ENCODE results near the gene ICAM2. TPM values are rescaled to one million over a fixed set of nuclear protein-coding genes. Genes with fewer than 3 reads are reported as not detected.
"Not testable (repeated sequence)": the region's sequence is repeated elsewhere in the genome, so short reads cannot be mapped to it uniquely, and the experiment has no call there.

ICAM2 gene
- total RNA-seq, 1 donor from 2014 or later = not detected

DNA sequence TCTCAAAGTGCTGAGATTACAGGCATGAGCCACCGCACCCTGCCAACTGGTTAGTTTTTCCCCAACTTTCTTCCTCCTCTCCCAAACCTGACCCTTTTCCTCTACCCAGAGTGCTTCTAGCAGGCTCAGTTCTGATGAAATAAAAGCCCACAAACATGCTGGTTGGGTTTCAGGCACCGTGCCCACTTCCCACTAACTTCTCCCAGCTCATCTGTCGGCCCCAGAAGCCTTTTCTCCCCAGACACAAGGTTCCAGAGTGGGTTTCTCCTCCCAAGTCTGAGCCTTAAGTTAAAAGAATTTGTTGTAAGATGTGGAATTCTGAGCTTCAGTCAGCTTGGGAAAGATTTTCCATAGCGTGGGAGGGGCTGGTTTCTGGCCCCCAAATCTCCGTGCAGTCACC lies 36.2 kb downstream of the ICAM2 start:
- peaks cover 3% of the 10 kb centered on the region for H3K27me3 Mint-ChIP-seq (ENCODE audit: unreplicated experiment)
- H3K36me3 Mint-ChIP-seq (ENCODE audit: unreplicated experiment) = peaks cover 9% of the 10 kb centered on the region

DNA sequence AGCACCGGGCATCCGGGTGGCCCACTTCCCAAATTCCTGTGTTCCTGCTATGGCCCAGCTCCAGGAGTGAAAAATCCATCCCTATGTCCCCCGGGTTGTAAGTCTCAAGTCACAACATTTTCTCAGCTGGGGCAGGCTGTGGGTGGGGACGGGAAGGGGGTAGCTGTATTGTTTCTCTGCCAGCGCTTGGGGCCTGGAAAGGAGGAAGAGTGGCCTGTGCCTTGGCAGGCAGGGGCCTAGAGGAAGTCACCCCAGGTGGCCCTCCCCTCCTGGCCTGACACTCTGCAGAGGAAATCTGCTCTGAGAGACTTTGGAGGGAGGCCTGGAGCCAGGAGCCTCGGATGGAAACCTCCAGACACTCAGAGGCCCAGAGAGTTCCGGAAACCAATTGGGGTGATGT lies 37.1 kb downstream of the ICAM2 start:
- Mint-ChIP-seq H3K4me1 (ENCODE audit: low read depth, unreplicated experiment) (no peaks in the 10 kb centered on the region), H3K9me3 (ENCODE audit: unreplicated experiment) (peaks cover 10% of the 10 kb centered on the region), H3K36me3 (ENCODE audit: unreplicated experiment) (peaks cover 9% of the 10 kb centered on the region), H3K27me3 (ENCODE audit: unreplicated experiment) (peaks cover 3% of the 10 kb centered on the region), H3K27ac (ENCODE audit: unreplicated experiment) (no peak overlapping the region), H3K4me3 (ENCODE audit: unreplicated experiment) (no peak overlapping the region)
- DNase-seq = no peak
- TF ChIP-seq, protein P1, sequence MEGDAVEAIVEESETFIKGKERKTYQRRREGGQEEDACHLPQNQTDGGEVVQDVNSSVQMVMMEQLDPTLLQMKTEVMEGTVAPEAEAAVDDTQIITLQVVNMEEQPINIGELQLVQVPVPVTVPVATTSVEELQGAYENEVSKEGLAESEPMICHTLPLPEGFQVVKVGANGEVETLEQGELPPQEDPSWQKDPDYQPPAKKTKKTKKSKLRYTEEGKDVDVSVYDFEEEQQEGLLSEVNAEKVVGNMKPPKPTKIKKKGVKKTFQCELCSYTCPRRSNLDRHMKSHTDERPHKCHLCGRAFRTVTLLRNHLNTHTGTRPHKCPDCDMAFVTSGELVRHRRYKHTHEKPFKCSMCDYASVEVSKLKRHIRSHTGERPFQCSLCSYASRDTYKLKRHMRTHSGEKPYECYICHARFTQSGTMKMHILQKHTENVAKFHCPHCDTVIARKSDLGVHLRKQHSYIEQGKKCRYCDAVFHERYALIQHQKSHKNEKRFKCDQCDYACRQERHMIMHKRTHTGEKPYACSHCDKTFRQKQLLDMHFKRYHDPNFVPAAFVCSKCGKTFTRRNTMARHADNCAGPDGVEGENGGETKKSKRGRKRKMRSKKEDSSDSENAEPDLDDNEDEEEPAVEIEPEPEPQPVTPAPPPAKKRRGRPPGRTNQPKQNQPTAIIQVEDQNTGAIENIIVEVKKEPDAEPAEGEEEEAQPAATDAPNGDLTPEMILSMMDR (IDR thresholded peaks at IDR 0.05; ENCODE audit: partially characterized antibody, unreplicated experiment) = no peak

More for the DNA sequence above, 36.2 kb downstream of the ICAM2 start:
- Mint-ChIP-seq H3K4me1 (ENCODE audit: low read depth, unreplicated experiment) (no peaks in the 10 kb centered on the region), H3K4me3 (ENCODE audit: unreplicated experiment) (no peak overlapping the region), H3K27ac (ENCODE audit: unreplicated experiment) (no peak overlapping the region), H3K9me3 (ENCODE audit: unreplicated experiment) (peaks cover 10% of the 10 kb centered on the region)
- no peak for DNase-seq
- TF ChIP-seq, protein P1 (IDR thresholded peaks at IDR 0.05; ENCODE audit: partially characterized antibody, unreplicated experiment) = no peak

DNA sequence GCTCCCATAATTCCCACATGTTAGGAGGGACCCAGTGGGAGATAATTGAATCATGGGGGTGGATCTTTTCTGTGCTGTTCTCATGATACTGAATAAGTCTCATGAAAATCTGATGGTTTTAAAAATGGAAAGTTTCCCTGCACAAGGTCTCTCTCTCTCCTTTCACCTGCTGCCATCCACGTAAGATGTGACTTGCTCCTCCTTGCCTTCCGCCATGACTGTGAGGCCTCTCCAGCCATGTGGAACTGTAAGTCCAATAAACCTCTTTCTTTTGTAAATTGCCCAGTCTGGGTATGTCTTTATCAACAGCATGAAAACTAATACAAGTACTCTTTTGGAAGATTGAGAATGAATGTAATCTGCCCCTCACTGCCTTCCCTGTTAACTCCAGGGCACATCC lies 37.8 kb downstream of the ICAM2 start:
- H3K36me3 Mint-ChIP-seq (ENCODE audit: unreplicated experiment); H3K27ac Mint-ChIP-seq (ENCODE audit: unreplicated experiment); H3K27me3 Mint-ChIP-seq (ENCODE audit: unreplicated experiment); DNase-seq; H3K4me3 Mint-ChIP-seq (ENCODE audit: unreplicated experiment); H3K4me1 Mint-ChIP-seq (ENCODE audit: low read depth, unreplicated experiment): not testable (repeated sequence)
- peaks cover 10% of the 10 kb centered on the region for H3K9me3 Mint-ChIP-seq (ENCODE audit: unreplicated experiment)

DNA sequence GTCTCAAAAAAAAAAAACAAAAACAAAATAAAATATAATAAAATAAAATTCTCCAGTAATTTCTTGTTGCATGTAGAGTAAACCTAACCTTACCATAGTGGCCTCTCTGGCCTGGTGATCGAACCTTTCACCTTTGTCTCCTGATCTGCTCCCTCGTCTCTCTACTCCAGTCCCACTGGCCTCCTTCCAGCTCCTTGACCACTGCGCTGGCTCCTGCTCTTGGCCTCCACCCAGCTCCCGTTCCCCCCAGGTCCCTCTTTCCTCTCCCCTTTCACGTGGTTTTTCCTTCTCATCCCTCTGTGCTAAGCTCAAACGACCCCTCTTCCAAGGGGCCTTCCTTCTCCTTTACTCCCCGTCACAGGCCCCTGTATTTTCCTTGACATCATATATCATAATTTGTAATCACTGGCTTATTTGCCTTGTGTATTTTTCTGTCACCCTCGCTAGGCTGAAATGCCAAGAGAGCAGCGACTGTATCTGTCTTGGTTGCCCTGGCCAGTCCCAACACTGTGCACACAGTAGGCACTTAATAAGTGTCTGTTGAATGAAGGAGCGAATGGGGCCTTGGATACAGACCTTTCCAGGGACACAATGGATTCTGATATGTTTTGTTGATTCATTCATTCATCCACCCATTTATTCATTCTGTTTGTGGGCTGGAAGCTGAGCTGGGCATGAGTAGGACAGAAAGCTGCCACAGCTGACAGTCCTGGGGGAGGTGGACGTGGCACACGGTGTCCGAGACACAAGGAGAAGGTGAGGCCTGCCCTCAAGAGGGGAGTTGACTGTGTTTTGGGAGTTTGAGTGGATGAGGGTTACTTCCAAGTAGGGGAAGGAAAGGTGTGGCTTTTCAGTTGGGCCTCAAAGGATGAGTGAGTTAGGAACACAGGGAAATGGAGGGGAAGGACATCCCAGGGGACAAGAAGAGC lies 41.9 kb downstream of the ICAM2 start:
- Mint-ChIP-seq H3K27ac (ENCODE audit: unreplicated experiment) (no peak overlapping the region), H3K36me3 (ENCODE audit: unreplicated experiment) (peaks cover 9% of the 10 kb centered on the region), H3K27me3 (ENCODE audit: unreplicated experiment) (peaks cover 15% of the 10 kb centered on the region), H3K9me3 (ENCODE audit: unreplicated experiment) (peaks cover 22% of the 10 kb centered on the region), H3K4me1 (ENCODE audit: low read depth, unreplicated experiment) (peaks cover 7% of the 10 kb centered on the region), H3K4me3 (ENCODE audit: unreplicated experiment) (no peak overlapping the region)
- no peak for DNase-seq
- TF ChIP-seq, protein P1 (IDR thresholded peaks at IDR 0.05; ENCODE audit: partially characterized antibody, unreplicated experiment) = no peak

DNA sequence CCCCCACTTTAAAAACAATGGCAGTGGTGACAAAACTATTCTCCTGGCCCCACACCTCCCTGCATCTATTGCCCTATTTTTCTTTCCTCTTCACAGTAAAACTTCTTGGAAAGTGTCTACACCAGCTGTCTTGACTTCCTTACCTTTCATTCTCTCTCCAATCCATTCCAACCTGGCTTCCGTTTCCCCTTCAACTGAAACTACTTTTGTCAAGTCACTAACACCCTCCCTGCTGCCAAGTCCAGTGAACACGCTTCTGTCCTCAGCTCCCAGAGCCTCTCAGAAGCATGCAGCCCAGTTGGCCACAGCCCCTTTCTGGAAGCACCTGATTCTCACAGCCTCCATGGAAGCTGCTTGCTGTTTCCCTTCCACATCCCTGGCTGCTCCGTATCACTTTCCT lies 43.7 kb downstream of the ICAM2 start:
- peaks cover 20% of the 10 kb centered on the region for H3K9me3 Mint-ChIP-seq (ENCODE audit: unreplicated experiment)
- H3K27me3 Mint-ChIP-seq (ENCODE audit: unreplicated experiment) = peaks cover 15% of the 10 kb centered on the region
- DNase-seq = no peak
- H3K4me1 Mint-ChIP-seq (ENCODE audit: low read depth, unreplicated experiment) = peaks cover 7% of the 10 kb centered on the region
- H3K4me3 Mint-ChIP-seq (ENCODE audit: unreplicated experiment) = no peak overlapping the region
- H3K36me3 Mint-ChIP-seq (ENCODE audit: unreplicated experiment) = no peaks in the 10 kb centered on the region
- H3K27ac Mint-ChIP-seq (ENCODE audit: unreplicated experiment) = no peak overlapping the region
- TF ChIP-seq, protein P1 (IDR thresholded peaks at IDR 0.05; ENCODE audit: partially characterized antibody, unreplicated experiment) = no peak
